Iris pigment epithelial cell (primary cell): Measurements from ENCODE around the gene ALOX12.

ENCODE experiments used
- DNase-seq: peaks from one replicate; pipeline ENCODE4 v3.0.0-alpha.2; 2011; ENCODE audit warnings: low read depth

The ALOX12 gene

DNA sequence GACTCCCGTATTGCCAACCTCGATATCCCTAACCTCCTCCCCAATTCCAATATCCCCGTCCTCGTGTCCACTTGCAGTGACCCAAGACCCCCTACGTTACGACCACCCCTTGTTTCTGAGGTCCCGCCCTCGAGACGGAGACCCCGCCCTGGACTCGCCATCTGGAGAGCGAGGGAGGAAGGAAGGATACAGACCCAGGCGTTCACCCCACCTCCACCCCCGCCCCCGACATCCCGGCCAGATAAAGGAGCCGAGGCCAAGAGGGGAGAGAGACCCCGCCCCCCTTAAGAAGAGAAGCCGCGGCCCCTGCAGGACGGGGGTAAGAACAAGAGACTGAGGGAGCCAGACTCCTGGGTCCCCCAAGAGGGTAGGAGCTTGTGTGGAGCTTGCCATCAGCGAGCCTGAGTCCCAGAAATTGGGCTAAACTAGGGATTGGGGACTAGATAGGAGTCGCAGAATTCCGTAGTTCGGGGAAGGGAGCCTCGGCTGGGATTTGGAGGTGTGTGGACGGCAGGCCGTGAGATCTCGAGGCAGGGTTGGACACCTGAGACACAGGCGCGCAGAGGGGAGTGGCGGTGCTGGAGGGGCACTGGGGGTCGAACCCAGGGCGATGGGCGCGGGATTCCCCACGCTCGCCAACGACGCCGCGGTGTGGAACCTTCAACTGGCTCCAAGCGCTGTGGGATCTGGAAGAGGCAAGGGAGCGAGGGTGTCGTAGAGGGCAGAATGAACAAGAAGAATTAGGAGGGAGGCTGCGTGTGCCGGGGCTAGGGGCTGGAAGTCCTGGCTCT is 27.1 kb downstream of the ALOX12 start, which contains the start of gene BCL6B:
TSS of gene BCL6B (plus strand) at position 270 of the 791 bp plus-strand sequence. CDS start 622 bp downstream, outside the sequence.
- DNase-seq, result no peak

DNA sequence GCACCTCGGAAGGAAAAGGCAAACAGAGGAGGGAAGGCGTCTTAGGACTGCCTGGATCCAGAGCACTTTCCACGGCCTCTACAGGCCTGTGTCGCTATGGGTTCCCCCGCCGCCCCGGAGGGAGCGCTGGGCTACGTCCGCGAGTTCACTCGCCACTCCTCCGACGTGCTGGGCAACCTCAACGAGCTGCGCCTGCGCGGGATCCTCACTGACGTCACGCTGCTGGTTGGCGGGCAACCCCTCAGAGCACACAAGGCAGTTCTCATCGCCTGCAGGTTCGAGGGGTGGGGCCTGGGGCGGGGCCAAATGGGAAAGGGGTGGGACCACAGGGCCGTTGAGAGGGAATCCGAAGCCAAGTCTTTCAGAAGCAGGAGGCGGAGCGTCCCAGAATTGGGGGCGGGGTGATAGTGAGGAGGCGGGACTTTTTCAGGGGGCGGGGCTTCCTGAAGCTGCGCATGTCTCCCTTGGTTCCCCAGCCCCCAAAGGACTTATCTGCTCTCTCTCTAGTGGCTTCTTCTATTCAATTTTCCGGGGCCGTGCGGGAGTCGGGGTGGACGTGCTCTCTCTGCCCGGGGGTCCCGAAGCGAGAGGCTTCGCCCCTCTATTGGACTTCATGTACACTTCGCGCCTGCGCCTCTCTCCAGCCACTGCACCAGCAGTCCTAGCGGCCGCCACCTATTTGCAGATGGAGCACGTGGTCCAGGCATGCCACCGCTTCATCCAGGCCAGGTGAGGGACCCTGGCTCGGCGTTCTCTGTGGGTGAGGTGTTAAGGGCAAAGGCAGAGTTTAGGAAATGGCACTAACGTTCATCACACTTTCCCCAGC is 27.9 kb downstream of the ALOX12 start:
- peak; percentile 90 for DNase-seq

DNA sequence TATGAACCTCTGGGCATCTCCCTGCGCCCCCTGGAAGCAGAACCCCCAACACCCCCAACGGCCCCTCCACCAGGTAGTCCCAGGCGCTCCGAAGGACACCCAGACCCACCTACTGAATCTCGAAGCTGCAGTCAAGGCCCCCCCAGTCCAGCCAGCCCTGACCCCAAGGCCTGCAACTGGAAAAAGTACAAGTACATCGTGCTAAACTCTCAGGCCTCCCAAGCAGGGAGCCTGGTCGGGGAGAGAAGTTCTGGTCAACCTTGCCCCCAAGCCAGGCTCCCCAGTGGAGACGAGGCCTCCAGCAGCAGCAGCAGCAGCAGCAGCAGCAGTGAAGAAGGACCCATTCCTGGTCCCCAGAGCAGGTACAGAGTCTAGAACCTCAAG is 28.5 kb downstream of the ALOX12 start:
- no peak for DNase-seq

DNA sequence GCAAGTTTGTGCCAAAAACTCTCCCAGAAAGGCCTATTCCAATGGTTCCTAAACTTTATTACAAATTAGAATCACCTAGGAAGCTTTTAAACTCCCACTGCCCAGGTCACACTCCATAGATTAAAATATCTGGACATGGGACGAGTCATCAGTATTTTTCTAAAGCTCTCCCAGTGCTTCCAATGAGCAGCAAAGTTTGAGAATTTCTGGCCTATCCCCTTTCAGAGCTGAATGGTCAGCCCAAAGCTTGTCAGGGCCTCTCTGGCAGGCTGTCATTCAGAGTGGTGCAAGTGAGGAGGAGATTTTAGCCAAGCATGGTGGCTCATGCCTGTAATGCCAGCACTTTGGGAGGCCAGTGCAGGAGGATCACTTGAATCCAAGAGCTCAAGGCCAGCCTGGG is 29.4 kb downstream of the ALOX12 start:
- no peak for DNase-seq

DNA sequence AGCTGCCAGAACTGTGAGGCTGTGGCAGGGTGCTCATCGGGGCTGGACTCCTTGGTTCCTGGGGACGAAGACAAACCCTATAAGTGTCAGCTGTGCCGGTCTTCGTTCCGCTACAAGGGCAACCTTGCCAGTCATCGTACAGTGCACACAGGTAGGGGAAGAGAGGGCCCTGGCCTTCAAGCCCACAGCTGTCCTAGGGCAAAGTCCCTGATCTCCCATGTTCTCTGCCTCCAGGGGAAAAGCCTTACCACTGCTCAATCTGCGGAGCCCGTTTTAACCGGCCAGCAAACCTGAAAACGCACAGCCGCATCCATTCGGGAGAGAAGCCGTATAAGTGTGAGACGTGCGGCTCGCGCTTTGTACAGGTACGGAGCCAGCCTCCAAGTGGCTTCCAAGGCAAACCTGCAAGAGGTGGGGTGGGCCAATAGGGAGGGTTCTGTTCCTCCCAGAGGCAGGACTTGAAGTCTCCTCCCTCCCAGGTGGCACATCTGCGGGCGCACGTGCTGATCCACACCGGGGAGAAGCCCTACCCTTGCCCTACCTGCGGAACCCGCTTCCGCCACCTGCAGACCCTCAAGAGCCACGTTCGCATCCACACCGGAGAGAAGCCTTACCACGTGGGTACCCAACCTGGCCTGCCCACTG is 30.7 kb downstream of the ALOX12 start:
- DNase-seq, result no peak

DNA sequence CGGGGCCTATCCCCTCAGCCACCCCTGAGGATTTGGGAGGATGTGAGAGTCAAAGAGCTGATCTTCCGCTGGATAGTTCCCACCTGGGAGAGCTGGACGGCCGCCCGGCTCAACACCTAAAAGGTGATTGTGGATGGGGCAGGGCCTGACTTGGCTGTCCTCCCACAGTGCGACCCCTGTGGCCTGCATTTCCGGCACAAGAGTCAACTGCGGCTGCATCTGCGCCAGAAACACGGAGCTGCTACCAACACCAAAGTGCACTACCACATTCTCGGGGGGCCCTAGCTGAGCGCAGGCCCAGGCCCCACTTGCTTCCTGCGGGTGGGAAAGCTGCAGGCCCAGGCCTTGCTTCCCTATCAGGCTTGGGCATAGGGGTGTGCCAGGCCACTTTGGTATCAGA is 31.5 kb downstream of the ALOX12 start:
- DNase-seq, result no peak

DNA sequence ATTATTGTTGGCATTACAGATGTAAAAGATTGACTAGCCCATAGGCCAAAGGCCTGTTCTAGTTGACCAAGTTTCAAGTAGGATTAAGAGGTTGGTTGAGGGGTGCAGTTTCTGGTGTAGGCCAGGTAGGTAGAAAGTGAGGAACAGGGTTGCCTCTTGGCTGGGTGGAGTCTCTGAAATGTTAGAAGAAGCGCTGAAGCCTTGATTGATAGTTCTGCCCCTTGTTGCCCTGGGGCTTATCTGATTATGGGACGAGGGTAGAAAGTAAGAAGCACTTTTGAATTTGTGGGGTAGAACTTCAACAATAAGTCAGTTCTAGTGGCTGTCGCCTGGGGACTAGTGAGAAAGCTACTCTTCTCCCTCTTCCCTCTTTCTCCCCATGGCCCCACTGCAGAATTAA is 33.2 kb downstream of the ALOX12 start:
- no peak for DNase-seq

DNA sequence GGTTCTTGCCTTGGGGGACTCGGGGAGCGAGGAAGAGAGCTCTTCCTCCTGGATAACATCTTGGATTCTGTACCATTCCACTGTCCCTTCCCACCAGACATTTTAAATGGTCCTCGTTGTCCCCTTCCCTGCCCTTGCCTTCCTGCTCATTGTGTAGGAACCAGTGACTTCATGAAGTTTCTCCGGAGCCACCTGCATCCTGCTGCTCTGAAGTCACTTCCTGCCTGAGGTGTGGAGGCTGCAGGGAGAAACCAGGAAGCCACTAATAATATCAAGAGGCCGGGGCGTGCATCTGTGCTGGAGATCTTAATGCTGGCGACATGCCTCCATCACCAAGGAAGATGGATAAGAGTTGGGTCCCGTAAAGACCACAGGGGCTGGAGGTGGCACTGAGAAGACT is 33.8 kb downstream of the ALOX12 start:
- DNase-seq, result no peak

DNA sequence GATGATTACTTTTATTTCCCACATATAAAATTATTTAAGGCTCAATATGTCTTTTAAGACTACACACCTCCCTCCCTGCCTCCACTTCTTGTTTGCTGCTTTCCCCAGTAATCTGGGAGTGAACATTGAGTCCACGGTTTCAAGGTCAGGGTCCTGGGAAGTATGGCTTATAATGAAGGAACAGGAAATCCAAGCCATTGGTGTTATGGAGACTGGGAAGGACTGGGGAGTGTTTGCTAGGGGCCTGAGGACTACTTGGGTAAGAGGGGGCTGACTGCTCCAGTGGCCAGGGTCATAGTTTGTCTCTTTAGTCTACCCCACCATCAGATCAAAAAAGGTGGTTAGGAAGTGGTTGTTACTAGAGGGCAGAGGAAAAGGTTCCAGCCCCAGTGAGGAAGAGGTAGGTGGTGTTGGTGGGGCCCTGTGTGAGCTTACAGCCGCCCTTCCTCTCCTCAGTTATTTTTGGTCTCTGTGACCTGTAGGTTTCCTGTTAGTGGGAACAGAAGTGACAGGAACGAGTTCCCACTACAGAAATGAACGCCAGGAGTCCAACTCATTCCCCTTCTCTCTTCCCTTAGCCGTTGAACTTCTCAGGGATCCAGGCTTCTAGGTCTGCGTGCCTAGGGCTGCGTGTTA is 39.2 kb downstream of the ALOX12 start:
- DNase-seq, result no peak

DNA sequence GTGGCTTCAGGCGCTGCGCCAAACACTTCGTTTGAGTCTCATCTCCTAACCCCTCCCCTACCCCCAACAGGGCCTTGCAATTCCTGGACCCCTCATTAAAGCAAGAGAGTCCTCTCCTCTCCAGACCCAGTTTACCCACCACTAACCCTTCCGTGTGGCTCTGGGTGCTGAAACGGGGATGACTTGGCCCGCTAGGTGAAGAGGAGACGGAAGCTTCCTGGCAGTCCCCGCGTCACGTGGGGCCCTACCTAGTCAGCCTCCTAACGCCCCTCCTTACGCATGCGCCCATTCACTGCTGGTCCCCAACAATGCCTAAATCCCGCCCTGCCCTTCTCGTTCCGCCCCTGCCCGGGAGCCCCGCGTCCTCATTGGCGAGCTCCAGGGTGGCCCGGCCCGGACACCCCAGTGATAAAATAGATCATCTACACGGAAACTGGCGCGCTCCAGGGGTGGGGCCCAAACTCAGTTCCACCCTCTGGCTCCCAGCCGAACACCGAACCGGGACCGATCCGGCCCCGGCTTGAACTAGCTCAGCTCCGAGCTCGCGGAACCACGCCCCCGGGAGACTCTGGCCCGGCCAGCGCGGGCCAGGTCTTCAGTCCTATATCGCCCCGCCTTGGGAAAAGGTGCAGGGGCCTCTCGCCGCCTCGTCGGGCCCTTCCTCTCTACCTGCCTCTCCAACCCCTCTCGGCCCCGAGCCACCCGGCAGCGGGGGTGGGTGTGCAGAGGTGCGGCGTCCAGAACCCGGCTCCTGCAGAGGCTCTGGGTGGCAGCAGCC is 39.9 kb downstream of the ALOX12 start, which contains the start of gene SLC16A13:
TSS of gene SLC16A13 (plus strand) at position 425 of the 778 bp plus-strand sequence. CDS start 368 bp downstream, outside the sequence.
- peak; percentile 97 for DNase-seq

DNA sequence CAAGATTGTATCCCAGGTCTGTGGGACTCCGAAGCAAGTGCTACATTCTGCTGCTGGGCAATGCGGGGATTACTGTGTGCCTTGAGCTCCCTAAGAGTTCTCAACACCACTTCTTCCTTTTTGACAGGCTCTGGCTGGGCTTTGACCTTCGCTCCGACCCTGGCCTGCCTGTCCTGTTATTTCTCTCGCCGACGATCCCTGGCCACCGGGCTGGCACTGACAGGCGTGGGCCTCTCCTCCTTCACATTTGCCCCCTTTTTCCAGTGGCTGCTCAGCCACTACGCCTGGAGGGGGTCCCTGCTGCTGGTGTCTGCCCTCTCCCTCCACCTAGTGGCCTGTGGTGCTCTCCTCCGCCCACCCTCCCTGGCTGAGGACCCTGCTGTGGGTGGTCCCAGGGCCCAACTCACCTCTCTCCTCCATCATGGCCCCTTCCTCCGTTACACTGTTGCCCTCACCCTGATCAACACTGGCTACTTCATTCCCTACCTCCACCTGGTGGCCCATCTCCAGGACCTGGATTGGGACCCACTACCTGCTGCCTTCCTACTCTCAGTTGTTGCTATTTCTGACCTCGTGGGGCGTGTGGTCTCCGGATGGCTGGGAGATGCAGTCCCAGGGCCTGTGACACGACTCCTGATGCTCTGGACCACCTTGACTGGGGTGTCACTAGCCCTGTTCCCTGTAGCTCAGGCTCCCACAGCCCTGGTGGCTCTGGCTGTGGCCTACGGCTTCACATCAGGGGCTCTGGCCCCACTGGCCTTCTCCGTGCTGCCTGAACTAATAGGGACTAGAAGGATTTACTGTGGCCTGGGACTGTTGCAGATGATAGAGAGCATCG is 42.4 kb downstream of the ALOX12 start:
- no peak for DNase-seq

DNA sequence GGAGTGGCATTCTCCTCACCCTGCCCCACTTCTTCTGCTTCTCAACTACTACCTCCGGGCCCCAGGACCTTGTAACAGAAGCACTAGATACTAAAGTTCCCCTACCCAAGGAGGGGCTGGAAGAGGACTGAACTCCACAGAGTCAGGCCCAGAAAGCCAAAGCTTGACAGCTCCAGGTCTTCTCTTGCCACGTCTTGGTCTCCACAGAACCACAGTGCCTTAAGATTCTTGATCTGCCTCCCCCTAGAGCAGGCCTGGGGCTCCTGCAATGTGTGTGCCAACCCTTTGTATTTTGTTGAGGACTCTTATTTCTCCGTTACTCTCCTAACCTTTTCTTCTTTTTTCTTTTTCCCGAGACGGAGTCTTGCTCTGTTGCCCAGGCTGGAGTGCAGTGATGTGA is 44.0 kb downstream of the ALOX12 start:
- DNase-seq, result no peak

DNA sequence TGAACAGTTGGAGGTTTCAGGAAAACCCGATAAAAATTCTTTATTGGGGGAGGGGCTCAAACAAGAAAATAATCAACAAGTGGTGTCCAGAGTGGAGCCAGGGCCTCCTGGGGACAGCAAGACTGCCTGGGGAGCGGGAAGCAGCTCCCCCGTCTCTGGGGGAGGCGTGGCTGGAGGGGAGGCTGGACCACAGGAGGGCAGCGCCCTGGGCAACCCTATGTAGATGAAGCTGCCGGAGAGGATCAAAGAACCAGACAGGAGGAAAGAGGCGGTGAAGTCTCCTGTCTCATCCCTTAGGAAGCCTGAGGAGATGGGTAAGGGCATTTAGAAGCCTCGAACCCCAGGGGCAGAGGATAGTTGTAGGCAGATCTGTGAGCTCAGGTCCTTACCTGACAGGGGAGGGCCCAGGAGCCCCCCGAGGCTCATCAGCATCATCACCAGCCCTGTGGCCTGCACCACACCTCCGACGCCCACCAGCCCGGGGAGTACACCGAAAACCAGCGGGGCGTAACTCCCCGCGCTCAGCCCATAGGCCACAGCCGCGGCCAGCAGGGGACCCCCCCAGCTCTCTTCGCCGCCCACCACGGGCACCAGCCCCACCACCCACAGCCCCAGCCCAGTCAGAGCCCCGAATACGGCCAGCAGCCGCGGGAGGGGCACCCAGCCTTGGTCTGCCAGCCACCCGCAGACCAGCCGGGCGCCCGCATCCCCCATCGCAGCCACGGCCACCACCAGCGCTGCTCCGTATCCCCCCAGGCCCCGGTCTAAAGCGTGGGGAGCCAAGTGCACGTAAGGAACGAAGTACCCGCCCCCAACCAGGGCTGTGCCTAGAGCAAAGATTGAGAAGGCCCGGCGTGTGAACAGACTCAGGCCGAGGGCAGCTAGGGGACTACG is 46.0 kb downstream of the ALOX12 start:
- no peak for DNase-seq

DNA sequence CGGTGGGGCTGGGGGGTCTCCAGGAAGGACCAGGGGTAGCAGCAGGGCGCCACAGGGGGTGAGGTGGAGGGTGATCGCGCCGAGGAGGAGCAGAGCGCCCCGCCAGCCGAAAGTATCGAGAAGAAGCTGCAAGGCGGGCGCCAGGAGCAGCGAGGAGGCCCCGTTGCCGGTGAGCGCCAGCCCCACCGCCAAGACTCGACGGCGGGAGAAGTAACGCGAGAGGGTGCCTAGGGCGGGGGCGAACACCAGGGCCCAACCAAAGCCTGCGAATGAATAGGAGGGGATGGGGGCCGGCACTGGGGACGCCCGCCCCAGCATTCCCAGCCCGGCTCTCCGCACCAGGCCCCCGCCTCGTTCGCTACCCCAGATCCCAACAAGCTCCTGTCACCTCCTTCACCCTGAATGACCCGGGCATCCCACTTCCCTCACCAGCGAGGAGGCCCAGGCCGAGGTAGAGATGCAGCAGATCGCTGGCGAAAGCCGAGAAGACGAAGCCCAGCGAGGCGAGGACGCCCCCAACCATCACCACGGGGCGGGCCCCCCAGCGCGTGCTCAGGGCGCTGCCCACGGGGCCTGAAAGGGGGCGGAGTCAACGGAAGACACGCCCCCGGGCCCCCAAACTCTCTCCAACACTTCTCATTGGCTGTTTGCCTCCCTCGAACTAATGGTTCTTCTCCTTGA is 46.8 kb downstream of the ALOX12 start:
- no peak for DNase-seq

DNA sequence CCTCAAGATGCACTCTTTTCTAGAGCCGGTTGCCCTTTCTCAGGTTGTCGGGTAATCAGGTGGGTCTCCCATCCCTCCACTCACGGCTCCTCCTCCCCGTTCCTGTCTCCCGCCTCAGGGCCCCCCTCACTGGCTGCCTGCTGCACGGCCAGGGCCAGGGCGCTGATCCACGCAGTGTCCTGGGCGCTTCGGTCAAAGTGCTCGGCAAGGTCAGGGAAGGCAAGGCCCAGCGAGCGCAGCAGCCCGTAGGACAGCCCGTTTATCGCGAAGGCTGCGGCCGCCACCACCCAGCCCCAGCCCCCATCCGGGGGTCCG is 47.3 kb downstream of the ALOX12 start:
- no peak for DNase-seq

DNA sequence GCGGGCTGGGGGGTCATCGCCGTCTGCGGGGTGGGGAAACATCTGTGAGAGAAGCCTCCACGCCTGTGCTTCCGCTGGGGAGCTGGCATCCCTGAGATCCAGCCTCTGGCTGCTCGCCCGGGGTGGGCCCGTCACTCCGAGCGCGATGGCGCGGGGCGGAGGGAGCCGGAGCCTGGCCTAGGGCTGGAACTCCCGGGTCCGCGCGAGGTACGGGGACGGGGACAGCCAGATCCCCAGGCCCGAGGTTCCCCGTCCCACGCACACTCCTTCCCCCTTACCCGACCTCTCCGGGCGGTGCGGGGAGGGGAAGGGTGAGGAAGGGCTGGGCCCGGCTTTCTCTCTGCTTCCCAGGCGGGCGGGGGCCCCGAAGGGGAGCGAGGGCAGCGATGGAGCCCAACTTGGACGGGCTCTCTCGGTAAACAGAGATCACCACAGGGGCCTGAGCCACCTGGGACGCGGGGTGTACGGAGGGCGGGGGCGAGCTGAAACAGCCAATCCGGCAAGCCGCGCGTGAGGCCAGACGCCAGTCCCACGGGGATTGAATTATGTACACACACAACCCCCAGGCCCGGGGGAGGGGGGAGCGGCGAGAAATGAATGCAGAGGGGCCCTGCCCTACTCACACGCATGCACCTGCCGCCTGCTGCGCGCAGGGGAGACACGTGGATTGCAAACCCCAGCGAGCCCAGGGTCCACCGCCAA is 47.8 kb downstream of the ALOX12 start, which contains the start of gene SLC16A11:
TSS of gene SLC16A11 (minus strand) at position 596 of the 702 bp plus-strand sequence. CDS start at position 17, 579 bp downstream.
- no peak for DNase-seq

DNA sequence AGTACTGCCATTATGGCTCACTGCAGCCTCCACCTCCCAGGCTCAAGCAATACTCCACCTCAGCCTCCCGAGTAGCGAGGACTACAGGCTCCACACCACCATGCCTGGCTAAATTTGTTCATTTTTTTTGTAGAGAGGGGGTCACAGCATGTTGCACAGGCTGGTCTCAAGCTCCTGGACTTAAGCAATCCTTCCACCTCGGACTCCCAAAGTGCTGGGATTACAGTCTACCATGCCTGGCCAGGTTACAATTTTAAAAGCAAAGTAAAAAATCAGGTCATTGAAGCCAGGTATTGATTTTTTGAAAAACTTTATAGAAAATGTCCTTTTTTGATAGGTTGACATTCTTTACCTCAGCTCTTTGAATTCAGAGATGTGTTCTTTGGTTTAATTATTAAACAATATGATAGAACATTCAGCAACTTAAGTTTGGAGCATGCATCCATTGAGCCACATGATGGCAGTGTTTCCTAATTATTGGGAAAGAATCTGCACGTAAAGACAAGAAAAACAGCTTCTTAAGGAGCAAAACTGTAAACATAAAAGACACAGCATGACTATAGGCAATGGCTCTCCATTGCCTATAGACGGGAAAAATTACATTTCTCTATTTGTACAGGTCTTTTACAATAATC is 49.8 kb downstream of the ALOX12 start:
- peak; percentile 86 for DNase-seq
